Body of pancreas (tissue), 4 donors: ENCODE measurements around the gene CCDC117.

ENCODE experiments used
- CTCF ChIP-seq, 7 experiments: fragments of 450-650 bp in 4 of 7; fragments of 200-600 bp in 3 of 7; sonication (generic) in 3 of 7; IDR thresholded peaks; one replicate each; pipeline ENCODE4 v1.5.1; 2016 to 2019; ENCODE audit warnings: antibody characterized with exemption in 7 of 7
- POLR2A ChIP-seq, 3 donors: fragments of 450-650 bp; IDR thresholded peaks; one replicate each; pipeline ENCODE4 v1.6.1; 2016; ENCODE audit warnings: antibody characterized with exemption in 3 of 3, mild to moderate bottlenecking in 2 of 3

GRCh38 chr22:28826921-28827320, 54.4 kb downstream of the CCDC117 start:
- TF ChIP-seq CTCF (IDR thresholded peaks at IDR 0.05) (no peak), POLR2A (IDR thresholded peaks at IDR 0.05) (no peak)
